IPS DF 19.7 (cell line): ENCODE measurements around the gene CPTP.
"Not testable (repeated sequence)": the region's sequence is repeated elsewhere in the genome, so short reads cannot be mapped to it uniquely, and the experiment has no call there.

ENCODE experiments used
- DNase-seq: peaks from one replicate; pipeline ENCODE4 v3.0.0-alpha.2; 2013; ENCODE audit warnings: low read depth, low spot score

The CPTP gene

GRCh38 chr1:1306661-1307260, 17.8 kb upstream of the CPTP start:
- DNase-seq = no peak

GRCh38 chr1:1307261-1307922, 17.2 kb upstream of the CPTP start:
- no peak for DNase-seq

- no peak for DNase-seq
Observed at GRCh38 chr1:1307923-1308755, 16.5 kb upstream of the CPTP start, which contains the start of the genes ACAP3 and PUSL1. TSS of gene ACAP3 (minus strand) at chr1:1307930. CDS start at chr1:1307815, 115 bp downstream. TSS of gene PUSL1 (plus strand) at chr1:1308597. CDS start at chr1:1308644, 47 bp downstream.

GRCh38 chr1:1308756-1309250, 15.8 kb upstream of the CPTP start:
- DNase-seq = no peak

- DNase-seq = no peak
Observed at GRCh38 chr1:1309251-1310108, 15.1 kb upstream of the CPTP start.

- DNase-seq = no peak
Observed at GRCh38 chr1:1310109-1310385, 14.6 kb upstream of the CPTP start.

GRCh38 chr1:1310476-1311053, 14.0 kb upstream of the CPTP start:
- no peak for DNase-seq

- no peak for DNase-seq
Observed at GRCh38 chr1:1311107-1312104, 13.2 kb upstream of the CPTP start.

GRCh38 chr1:1312450-1313314, 11.9 kb upstream of the CPTP start:
- no peak for DNase-seq

GRCh38 chr1:1313500-1314236, 10.9 kb upstream of the CPTP start:
- no peak for DNase-seq

GRCh38 chr1:1314237-1314586, 10.4 kb upstream of the CPTP start:
- no peak for DNase-seq

GRCh38 chr1:1314678-1315335, 9.8 kb upstream of the CPTP start:
- no peak for DNase-seq

- no peak for DNase-seq
Observed at GRCh38 chr1:1315435-1315954, 9.1 kb upstream of the CPTP start.

GRCh38 chr1:1316199-1316598, 8.4 kb upstream of the CPTP start:
- not testable (repeated sequence) for DNase-seq

- DNase-seq = no peak
Observed at GRCh38 chr1:1317420-1317819, 7.2 kb upstream of the CPTP start.

- DNase-seq = no peak
Observed at GRCh38 chr1:1318131-1318652, 6.4 kb upstream of the CPTP start.
